ENCODE data around the gene CHPF2.

Gene CHPF2

DNA sequence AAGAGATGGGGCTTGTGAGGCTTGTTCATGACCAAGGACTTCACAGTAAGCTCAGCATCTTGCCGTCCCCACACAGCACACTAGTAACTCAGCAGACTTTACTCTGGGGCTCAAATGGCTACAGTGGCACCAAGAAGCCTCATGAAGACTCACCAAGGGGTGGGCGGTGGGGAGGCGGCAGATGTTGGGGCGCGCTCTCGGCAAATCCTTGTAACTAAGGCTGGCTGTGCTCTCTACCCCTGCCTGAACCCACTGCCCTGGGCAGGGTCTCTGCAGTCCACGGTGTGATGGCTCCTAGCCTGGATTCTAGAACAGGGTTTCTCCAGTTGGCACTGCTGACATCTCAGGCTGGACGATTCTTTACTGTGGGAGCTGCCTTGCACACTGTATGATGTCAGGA is 28.6 kb downstream of the CHPF2 start:
- no peak for DNase-seq (ENCODE audit: low spot score)
- in situ Hi-C loops (cut with MboI; ENCODE audit: low pct_unique_long_range_greater_than_20kb, low sequenced_read_pairs, unreplicated experiment): no loop called here
- TF ChIP-seq, protein P1, sequence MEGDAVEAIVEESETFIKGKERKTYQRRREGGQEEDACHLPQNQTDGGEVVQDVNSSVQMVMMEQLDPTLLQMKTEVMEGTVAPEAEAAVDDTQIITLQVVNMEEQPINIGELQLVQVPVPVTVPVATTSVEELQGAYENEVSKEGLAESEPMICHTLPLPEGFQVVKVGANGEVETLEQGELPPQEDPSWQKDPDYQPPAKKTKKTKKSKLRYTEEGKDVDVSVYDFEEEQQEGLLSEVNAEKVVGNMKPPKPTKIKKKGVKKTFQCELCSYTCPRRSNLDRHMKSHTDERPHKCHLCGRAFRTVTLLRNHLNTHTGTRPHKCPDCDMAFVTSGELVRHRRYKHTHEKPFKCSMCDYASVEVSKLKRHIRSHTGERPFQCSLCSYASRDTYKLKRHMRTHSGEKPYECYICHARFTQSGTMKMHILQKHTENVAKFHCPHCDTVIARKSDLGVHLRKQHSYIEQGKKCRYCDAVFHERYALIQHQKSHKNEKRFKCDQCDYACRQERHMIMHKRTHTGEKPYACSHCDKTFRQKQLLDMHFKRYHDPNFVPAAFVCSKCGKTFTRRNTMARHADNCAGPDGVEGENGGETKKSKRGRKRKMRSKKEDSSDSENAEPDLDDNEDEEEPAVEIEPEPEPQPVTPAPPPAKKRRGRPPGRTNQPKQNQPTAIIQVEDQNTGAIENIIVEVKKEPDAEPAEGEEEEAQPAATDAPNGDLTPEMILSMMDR (IDR thresholded peaks at IDR 0.05; ENCODE audit: extremely low read depth, insufficient read depth, missing control alignments): no peak

DNA sequence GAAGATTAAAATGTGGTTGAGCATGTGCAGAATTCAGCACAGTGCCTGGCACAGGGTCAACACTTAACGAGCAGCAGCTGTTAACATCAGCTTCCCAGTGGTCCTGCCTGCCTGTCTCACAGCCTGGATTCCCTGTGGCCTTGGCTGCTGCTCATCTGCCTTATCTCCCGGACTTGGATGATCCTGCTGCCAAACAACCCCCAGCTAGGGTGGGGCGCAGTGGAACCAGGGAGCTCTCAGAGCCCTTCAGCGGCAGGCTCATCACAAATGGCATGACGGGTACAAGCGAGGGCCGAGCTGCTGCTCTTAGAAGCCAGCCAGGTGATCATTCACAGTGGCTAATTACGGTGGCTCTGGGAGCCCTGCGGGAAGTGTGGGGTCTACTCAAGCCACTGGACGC is 29.2 kb downstream of the CHPF2 start:
- no peak for DNase-seq (ENCODE audit: low spot score)
- in situ Hi-C loops (cut with MboI; ENCODE audit: low pct_unique_long_range_greater_than_20kb, low sequenced_read_pairs, unreplicated experiment): no loop called here
- TF ChIP-seq, protein P1 (IDR thresholded peaks at IDR 0.05; ENCODE audit: extremely low read depth, insufficient read depth, missing control alignments): no peak

DNA sequence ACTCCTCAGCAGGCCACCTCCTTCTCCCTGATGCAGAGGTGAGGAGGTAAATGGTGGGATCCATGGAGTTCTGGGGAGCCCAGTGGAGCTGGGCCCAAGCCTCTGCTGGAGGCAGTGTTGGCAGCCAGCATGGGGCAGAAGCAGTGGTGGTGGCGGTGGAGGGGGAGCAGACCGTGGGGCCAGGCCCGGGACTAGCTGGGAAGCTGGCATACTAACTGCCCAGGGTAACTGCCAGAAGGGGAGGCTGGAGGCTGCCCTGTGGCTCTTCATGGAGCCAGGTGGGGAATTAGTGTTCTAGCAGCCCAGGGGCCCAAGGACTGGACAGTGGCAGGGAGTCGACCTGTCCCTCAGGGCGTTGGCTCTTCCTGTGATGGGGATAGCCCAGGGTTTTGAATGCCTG is 32.3 kb downstream of the CHPF2 start:
- in situ Hi-C loops (cut with MboI; ENCODE audit: low pct_unique_long_range_greater_than_20kb, low sequenced_read_pairs, unreplicated experiment): no loop called here
- TF ChIP-seq, protein P1 (IDR thresholded peaks at IDR 0.05; ENCODE audit: extremely low read depth, insufficient read depth, missing control alignments): no peak
- DNase-seq (ENCODE audit: low spot score): no peak

DNA sequence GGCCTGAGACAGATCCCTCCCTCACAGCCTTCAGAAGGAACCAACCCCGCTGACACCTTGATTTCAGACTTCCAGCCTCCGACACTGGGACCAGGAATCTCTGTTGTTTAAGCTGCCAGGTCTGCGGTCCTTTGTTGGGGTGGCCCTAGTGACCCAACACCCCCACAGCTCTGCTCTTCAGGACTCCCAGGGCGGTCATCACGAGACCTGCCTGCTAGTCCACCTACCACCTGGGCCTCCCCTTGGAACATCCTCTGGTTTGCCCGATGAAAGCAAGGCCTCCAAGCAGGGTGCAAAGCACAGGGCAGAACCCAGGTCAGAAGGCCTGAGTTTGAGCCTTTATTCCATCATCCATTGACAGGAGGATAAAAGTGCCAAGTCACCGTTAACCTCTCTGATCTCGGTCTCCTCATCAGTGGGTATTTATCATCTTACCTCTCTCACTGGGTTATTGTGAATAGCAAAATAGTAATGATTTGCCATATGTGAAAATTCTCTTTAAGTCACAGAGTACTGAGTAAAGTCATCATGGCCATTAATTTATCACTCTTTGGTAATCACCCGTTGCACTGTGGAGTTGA is 33.2 kb downstream of the CHPF2 start:
- DNase-seq (ENCODE audit: low spot score): no peak
- TF ChIP-seq, protein P1 (IDR thresholded peaks at IDR 0.05; ENCODE audit: extremely low read depth, insufficient read depth, missing control alignments): no peak
- in situ Hi-C loops (cut with MboI; ENCODE audit: low pct_unique_long_range_greater_than_20kb, low sequenced_read_pairs, unreplicated experiment): no loop called here

DNA sequence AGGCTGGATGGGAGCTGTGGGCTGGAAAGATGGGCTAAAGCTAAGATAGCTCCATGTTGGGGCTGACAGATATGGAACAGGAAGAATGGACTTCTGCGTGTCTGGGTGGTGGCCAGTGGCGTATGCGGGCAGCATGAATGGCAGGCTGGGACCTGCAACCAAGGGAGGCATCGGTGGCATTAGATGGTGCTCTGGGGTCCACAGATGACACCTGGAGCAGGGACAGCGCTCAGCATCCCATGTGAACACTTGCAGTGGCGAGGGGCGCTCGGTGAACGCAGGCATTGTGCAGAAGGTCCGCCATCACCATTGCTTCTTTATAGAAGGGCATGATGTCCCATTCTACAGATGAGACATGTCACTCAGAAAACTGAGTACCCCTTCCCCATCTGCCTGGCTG is 37.2 kb downstream of the CHPF2 start:
- TF ChIP-seq, protein P1 (IDR thresholded peaks at IDR 0.05; ENCODE audit: extremely low read depth, insufficient read depth, missing control alignments): no peak
- in situ Hi-C loops (cut with MboI; ENCODE audit: low pct_unique_long_range_greater_than_20kb, low sequenced_read_pairs, unreplicated experiment): no loop called here
- DNase-seq (ENCODE audit: low spot score): no peak

DNA sequence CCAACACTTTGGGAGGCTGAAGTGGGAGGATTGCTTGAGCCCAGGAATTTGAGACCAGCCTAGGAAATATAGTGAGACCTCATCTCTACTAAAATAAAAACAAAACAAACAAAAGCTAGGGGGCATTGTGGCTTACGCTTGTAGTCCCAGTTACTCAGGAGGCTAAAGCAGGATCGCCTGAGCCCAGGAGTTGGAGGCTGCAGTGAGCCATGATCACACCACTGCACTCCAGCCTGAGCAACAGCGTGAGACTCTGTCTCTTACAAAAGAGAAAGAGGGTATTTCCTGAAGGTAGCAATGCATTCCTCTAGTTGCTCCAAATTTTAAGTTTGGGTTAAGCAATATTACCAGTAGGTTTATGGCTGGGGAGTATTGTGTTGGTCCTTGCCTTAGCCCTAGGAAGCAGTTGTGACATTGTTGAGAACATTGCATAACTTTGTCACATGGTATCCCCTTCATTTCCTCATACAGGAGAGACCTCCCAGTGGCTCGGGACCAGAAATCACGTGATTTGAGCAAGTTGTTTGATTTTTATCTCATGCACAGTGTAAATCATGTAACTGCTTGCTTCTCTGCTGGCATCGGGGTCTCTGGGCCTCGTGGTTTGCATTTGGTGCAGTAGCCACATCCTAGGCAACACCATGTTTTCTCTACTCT is 39.5 kb downstream of the CHPF2 start:
- in situ Hi-C loops (cut with MboI; ENCODE audit: low pct_unique_long_range_greater_than_20kb, low sequenced_read_pairs, unreplicated experiment): no loop called here
- TF ChIP-seq, protein P1 (IDR thresholded peaks at IDR 0.05; ENCODE audit: extremely low read depth, insufficient read depth, missing control alignments): no peak
- DNase-seq (ENCODE audit: low spot score): no peak
